Right lung (tissue), 10 donors: ENCODE results near the gene STARD9. TPM values are rescaled to one million over a fixed set of nuclear protein-coding genes. Genes with fewer than 3 reads are reported as not detected.
"Not testable (repeated sequence)": the region's sequence is repeated elsewhere in the genome, so short reads cannot be mapped to it uniquely, and the experiment has no call there.

Source experiments
- DNase-seq, 2 donors: peaks; one replicate each; pipeline ENCODE4 v3.0.0-alpha.2; 2013
- long read RNA-seq, 8 donors: transcript quantifications; one replicate each; lab custom pipeline, GENCODE V29; 2026
- polyA plus RNA-seq, 5 donors: library from polyadenylated mRNA; unstranded; fragments of 120-200 nt; gene quantifications; one replicate each; pipeline versions ENCODE4 v1.2.1 to v1.2.3, GENCODE V29; 2013; ENCODE audit warnings: inconsistent platforms in 1 of 5, low replicate concordance in 1 of 5; ENCODE audit not compliant: insufficient read length in 5 of 5, insufficient read depth in 1 of 5

The STARD9 gene
- polyA plus RNA-seq, result 10 to 100 TPM; 13.2 to 22.1 (median 16.9) TPM
- long read RNA-seq, donor 1, result 0 reads
- long read RNA-seq, donor 2, result 0 reads
- long read RNA-seq, donor 3, partial matches to known transcripts, result 13 of 13 reads
- long read RNA-seq, donor 3, other reads (novel, unspliced or antisense), result 0 of 13 reads
- long read RNA-seq, donor 4, result 0 reads
- long read RNA-seq, donor 5, partial matches to known transcripts, result 0 of 1 reads
- long read RNA-seq, donor 5, other reads (novel, unspliced or antisense), result 0 of 1 reads
- long read RNA-seq, donor 6, result 0 reads
- long read RNA-seq, donor 7, result 0 reads
- long read RNA-seq, donor 8, partial matches to known transcripts, result 0 of 1 reads
- long read RNA-seq, donor 8, other reads (novel, unspliced or antisense), result 0 of 1 reads

- peak; percentile 98 for DNase-seq
Observed at GRCh38 chr15:42575188-42576039, at the start of gene STARD9. Gene STARD9 (plus strand): TSS chr15:42575606. CDS start chr15:42575716, 110 bp downstream.

GRCh38 chr15:42528970-42529369 is 46.4 kb upstream of the STARD9 start:
- no peak for DNase-seq

GRCh38 chr15:42533246-42533645 is 42.2 kb upstream of the STARD9 start:
- DNase-seq, result no peak

- no peak for DNase-seq
Observed at GRCh38 chr15:42544853-42545629, 30.4 kb upstream of the STARD9 start.

- no peak for DNase-seq
Observed at GRCh38 chr15:42547918-42548248, 27.5 kb upstream of the STARD9 start.

GRCh38 chr15:42548249-42549031 is 27.0 kb upstream of the STARD9 start, which contains the start of the genes HAUS2 and LRRC57:
Gene HAUS2 (plus strand): TSS chr15:42548838. CDS start chr15:42548873, 35 bp downstream.
Gene LRRC57 (minus strand): TSS chr15:42548793. CDS start chr15:42548434, 359 bp downstream.
- DNase-seq, result peak; percentile 89 to 90

GRCh38 chr15:42549032-42549491 is 26.3 kb upstream of the STARD9 start:
- no peak for DNase-seq

GRCh38 chr15:42549741-42550392 is 25.5 kb upstream of the STARD9 start:
- DNase-seq, result no peak

GRCh38 chr15:42553554-42553953 is 21.9 kb upstream of the STARD9 start:
- no peak for DNase-seq

GRCh38 chr15:42556550-42557207 is 18.7 kb upstream of the STARD9 start:
- DNase-seq, result not testable (repeated sequence)

- DNase-seq, result no peak
Observed at GRCh38 chr15:42558739-42559138, 16.7 kb upstream of the STARD9 start.

GRCh38 chr15:42576040-42576594 is 711 bp downstream of the STARD9 start:
- DNase-seq, result no peak

- DNase-seq, result no peak
Observed at GRCh38 chr15:42576776-42577175, 1.4 kb downstream of the STARD9 start.

GRCh38 chr15:42577514-42578031 is 2.2 kb downstream of the STARD9 start:
- DNase-seq, result peak; percentile 77 to 81

- DNase-seq, result no peak
Observed at GRCh38 chr15:42578984-42579537, 3.7 kb downstream of the STARD9 start.

GRCh38 chr15:42581272-42581730 is 5.9 kb downstream of the STARD9 start:
- DNase-seq, result peak; percentile 74 to 76

- DNase-seq, result no peak
Observed at GRCh38 chr15:42582569-42583375, 7.4 kb downstream of the STARD9 start.
